ENCODE results near the gene HTR5A.

HTR5A gene

GRCh38 chr7:155073922-155074321, 3.8 kb downstream of the HTR5A start:
- ChIA-PET CTCF (interaction anchor here (0.6 kb wide), 1 partner anchor 21 kb away, joined by 3 read pairs; no protein-coding TSS in a partner anchor), POLR2A (no interaction called here)
- DNase-seq (ENCODE audit: extremely low spot score), result no peak
- no peak for TF ChIP-seq CTCF (IDR thresholded peaks at IDR 0.05; ENCODE audit: control extremely low read depth, extremely low read depth, low read depth, missing control alignments)

GRCh38 chr7:155084021-155084420, 13.9 kb downstream of the HTR5A start:
- DNase-seq (ENCODE audit: extremely low spot score), result no peak
- ChIA-PET POLR2A (no interaction called here), CTCF (no interaction called here)
- no peak for TF ChIP-seq CTCF (IDR thresholded peaks at IDR 0.05; ENCODE audit: control extremely low read depth, extremely low read depth, low read depth, missing control alignments)

GRCh38 chr7:155084969-155085368, 14.8 kb downstream of the HTR5A start:
- no peak for DNase-seq (ENCODE audit: extremely low spot score)
- no peak for TF ChIP-seq CTCF (IDR thresholded peaks at IDR 0.05; ENCODE audit: control extremely low read depth, extremely low read depth, low read depth, missing control alignments)
- ChIA-PET POLR2A (no interaction called here), CTCF (no interaction called here)

GRCh38 chr7:155090684-155091083, 20.6 kb downstream of the HTR5A start:
- ChIA-PET CTCF (interaction anchor here (1.4 kb wide), 1 partner anchor 18 kb away, joined by 3 read pairs; no protein-coding TSS in a partner anchor), POLR2A (no interaction called here)
- no peak for DNase-seq (ENCODE audit: extremely low spot score)
- TF ChIP-seq CTCF (IDR thresholded peaks at IDR 0.05; ENCODE audit: control extremely low read depth, extremely low read depth, low read depth, missing control alignments), result no peak

DNA sequence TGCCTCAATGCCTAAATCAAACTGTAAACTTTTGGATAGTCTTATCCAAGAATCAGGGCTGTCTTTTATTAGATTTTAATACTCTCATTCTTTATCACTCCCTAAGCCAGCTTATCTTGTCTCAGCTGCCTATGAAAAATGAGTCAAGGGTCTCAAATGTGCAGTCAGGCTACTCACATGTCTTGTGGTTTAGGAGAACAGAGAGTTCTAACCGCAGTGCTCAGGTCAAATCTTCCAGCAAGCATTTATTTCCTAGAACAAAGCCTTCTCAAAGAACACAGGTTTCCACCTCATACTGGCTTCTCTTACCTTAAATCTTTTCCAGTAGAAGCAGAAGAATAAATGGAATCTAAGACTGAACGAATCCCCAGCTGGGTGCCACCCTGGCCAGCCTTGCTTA, 23.5 kb downstream of the HTR5A start:
- no peak for TF ChIP-seq CTCF (IDR thresholded peaks at IDR 0.05; ENCODE audit: control extremely low read depth, extremely low read depth, low read depth, missing control alignments)
- ChIA-PET CTCF (interaction anchor here (1.3 kb wide), 1 partner anchor 84 kb away, joined by 3 read pairs; no protein-coding TSS in a partner anchor), POLR2A (no interaction called here)
- no peak for DNase-seq (ENCODE audit: extremely low spot score)

- POLR2A ChIA-PET, result no interaction called here
- CTCF ChIA-PET, result no interaction called here
- DNase-seq (ENCODE audit: extremely low spot score), result no peak
- TF ChIP-seq CTCF (IDR thresholded peaks at IDR 0.05; ENCODE audit: control extremely low read depth, extremely low read depth, low read depth, missing control alignments), result no peak
Observed at GRCh38 chr7:155094636-155095135, 24.6 kb downstream of the HTR5A start.

GRCh38 chr7:155097338-155097737, 27.2 kb downstream of the HTR5A start:
- no peak for TF ChIP-seq CTCF (IDR thresholded peaks at IDR 0.05; ENCODE audit: control extremely low read depth, extremely low read depth, low read depth, missing control alignments)
- no peak for DNase-seq (ENCODE audit: extremely low spot score)
- ChIA-PET POLR2A (no interaction called here), CTCF (no interaction called here)

Measured in GM10248 (cell line).